ENCODE data around the gene GPC5. TPM values are rescaled to one million over a fixed set of nuclear protein-coding genes. Genes with fewer than 3 reads are reported as not detected.

GPC5 gene
- total and polyA plus RNA-seq, 9 of the 15 experiments (the other 6 are each of a cell fraction or from before 2014, with no cell fraction given), result 0.18 to 0.27 TPM; not detected in 7

GRCh38 chr13:91647361-91647990 lies 249.1 kb downstream of the GPC5 start (continued):
- TF ChIP-seq, protein P1, sequence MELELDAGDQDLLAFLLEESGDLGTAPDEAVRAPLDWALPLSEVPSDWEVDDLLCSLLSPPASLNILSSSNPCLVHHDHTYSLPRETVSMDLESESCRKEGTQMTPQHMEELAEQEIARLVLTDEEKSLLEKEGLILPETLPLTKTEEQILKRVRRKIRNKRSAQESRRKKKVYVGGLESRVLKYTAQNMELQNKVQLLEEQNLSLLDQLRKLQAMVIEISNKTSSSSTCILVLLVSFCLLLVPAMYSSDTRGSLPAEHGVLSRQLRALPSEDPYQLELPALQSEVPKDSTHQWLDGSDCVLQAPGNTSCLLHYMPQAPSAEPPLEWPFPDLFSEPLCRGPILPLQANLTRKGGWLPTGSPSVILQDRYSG (tag; conservative IDR thresholded peaks at IDR 0.05; ENCODE audit: low read depth), result no peak
- TF ChIP-seq CBFB (CRISPR knock-in tag; IDR thresholded peaks at IDR 0.05) (no peak), AFF4 (CRISPR knock-in tag; IDR thresholded peaks at IDR 0.05) (no peak), TOE1 (IDR thresholded peaks at IDR 0.05; ENCODE audit: borderline replicate concordance) (no peak), TOE1 (CRISPR knock-in tag; IDR thresholded peaks at IDR 0.05; ENCODE audit: borderline replicate concordance, low read depth) (no peak), CREB1 (IDR thresholded peaks at IDR 0.05) (no peak), CREB1 (CRISPR knock-in tag; IDR thresholded peaks at IDR 0.05) (0 out of 2 replicates have a peak, but pooled peaks have one; percentile 10), RFX7 (CRISPR knock-in tag; IDR thresholded peaks at IDR 0.05) (no peak), ELF1 (tag; IDR thresholded peaks at IDR 0.05) (no peak), RB1 (IDR thresholded peaks at IDR 0.05; ENCODE audit: low read depth) (peak; percentile 40; the same call in 1 of the 2 replicates), CBX3 (IDR thresholded peaks at IDR 0.05; ENCODE audit: borderline replicate concordance in 1 of 2, low read length in 2 of 2) (peak in 1 of 2 experiments; percentile 91; a peak in 1 of 3 replicates)
- TF ChIP-seq, protein P2, sequence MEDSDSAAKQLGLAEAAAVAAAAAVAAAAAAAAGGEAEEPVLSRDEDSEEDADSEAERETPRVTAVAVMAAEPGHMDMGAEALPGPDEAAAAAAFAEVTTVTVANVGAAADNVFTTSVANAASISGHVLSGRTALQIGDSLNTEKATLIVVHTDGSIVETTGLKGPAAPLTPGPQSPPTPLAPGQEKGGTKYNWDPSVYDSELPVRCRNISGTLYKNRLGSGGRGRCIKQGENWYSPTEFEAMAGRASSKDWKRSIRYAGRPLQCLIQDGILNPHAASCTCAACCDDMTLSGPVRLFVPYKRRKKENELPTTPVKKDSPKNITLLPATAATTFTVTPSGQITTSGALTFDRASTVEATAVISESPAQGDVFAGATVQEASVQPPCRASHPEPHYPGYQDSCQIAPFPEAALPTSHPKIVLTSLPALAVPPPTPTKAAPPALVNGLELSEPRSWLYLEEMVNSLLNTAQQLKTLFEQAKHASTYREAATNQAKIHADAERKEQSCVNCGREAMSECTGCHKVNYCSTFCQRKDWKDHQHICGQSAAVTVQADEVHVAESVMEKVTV (CRISPR knock-in tag; IDR thresholded peaks at IDR 0.05), result 0 out of 2 replicates have a peak, but pooled peaks have one; percentile 4
- TF ChIP-seq, protein P3, sequence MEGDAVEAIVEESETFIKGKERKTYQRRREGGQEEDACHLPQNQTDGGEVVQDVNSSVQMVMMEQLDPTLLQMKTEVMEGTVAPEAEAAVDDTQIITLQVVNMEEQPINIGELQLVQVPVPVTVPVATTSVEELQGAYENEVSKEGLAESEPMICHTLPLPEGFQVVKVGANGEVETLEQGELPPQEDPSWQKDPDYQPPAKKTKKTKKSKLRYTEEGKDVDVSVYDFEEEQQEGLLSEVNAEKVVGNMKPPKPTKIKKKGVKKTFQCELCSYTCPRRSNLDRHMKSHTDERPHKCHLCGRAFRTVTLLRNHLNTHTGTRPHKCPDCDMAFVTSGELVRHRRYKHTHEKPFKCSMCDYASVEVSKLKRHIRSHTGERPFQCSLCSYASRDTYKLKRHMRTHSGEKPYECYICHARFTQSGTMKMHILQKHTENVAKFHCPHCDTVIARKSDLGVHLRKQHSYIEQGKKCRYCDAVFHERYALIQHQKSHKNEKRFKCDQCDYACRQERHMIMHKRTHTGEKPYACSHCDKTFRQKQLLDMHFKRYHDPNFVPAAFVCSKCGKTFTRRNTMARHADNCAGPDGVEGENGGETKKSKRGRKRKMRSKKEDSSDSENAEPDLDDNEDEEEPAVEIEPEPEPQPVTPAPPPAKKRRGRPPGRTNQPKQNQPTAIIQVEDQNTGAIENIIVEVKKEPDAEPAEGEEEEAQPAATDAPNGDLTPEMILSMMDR (IDR thresholded peaks at IDR 0.05 in 2 of 3, conservative IDR thresholded peaks at IDR 0.05 in 1 of 3; ENCODE audit: insufficient read depth in 2 of 3, low read depth in 1 of 3, low read length in 3 of 3), result peak in 2 of 3 experiments; percentile 74 to 96; a peak in 4 of 6 replicates
